A673 (cell line): ENCODE data around the gene SLC24A4. TPM values are rescaled to one million over a fixed set of nuclear protein-coding genes. Genes with fewer than 3 reads are reported as not detected.

Experiments
- BruUV-seq: library from RNA; stranded (reverse); fragments of 400-500 nt; replicated peaks from 2 replicates; lab custom pipeline; 2021; lab: Mats Ljungman, UMichigan
- CTCF ChIA-PET: fragments of 300-600 bp; sonication (Branson Sonifier 250); formaldehyde crosslinking; loops from one replicate; lab custom pipeline; 2022; ENCODE audit warnings: antibody characterized with exemption; lab: Charles Lee
- POLR2A ChIA-PET: fragments of 300-600 bp; sonication (Branson Sonifier 250); formaldehyde crosslinking; loops from one replicate; lab custom pipeline; 2022; ENCODE audit warnings: antibody characterized with exemption; ENCODE audit not compliant: low non-redundant PET; lab: Charles Lee
- DNase-seq: peaks from one replicate; pipeline ENCODE4 v3.0.0-alpha.2; 2015; ENCODE audit warnings: low spot score
- H3K27ac ChIP-seq: fragments of 200-600 bp; sonication (generic); 2 replicates; pipeline ENCODE4 v1.5.1; 2016; ENCODE audit warnings: mixed run types, low read depth, mild to moderate bottlenecking, mixed read lengths, antibody characterized with exemption, low read length; ENCODE audit not compliant: poor library complexity, severe bottlenecking
- H3K27me3 ChIP-seq: fragments of 200-600 bp; sonication (generic); replicated peaks from 2 replicates; pipeline ENCODE4 v1.6.1; 2017; ENCODE audit warnings: mixed run types, low read depth, mild to moderate bottlenecking, mixed read lengths, antibody characterized with exemption, low read length; ENCODE audit not compliant: insufficient read depth, poor library complexity
- H3K36me3 ChIP-seq: fragments of 200-600 bp; sonication (generic); 2 replicates; pipeline ENCODE4 v1.6.1; 2016; ENCODE audit warnings: mixed run types, mild to moderate bottlenecking, mixed read lengths, antibody characterized with exemption, low read length; ENCODE audit not compliant: insufficient read depth, poor library complexity, severe bottlenecking
- H3K4me1 ChIP-seq: fragments of 200-600 bp; sonication (generic); 2 replicates; pipeline ENCODE4 v1.6.1; 2017; ENCODE audit warnings: mixed run types, mild to moderate bottlenecking, mixed read lengths, antibody characterized with exemption, low read length; ENCODE audit not compliant: insufficient read depth, poor library complexity, severe bottlenecking
- H3K4me3 ChIP-seq: fragments of 200-600 bp; sonication (generic); 2 replicates; pipeline ENCODE4 v1.5.1; 2016; ENCODE audit warnings: low read depth, mixed run types, mild to moderate bottlenecking, mixed read lengths, low read length; ENCODE audit not compliant: poor library complexity, severe bottlenecking
- H3K9me3 ChIP-seq: fragments of 200-600 bp; sonication (generic); 2 replicates; pipeline ENCODE4 v1.6.1; 2016; ENCODE audit warnings: mixed run types, low read depth, mild to moderate bottlenecking, mixed read lengths, antibody characterized with exemption, low read length; ENCODE audit not compliant: poor library complexity, severe bottlenecking
- CTCF ChIP-seq: fragments of 300-800, 200-600 bp; sonication (generic); conservative IDR thresholded peaks from 2 replicates; pipeline ENCODE4 v1.5.1; 2017; ENCODE audit warnings: low read depth, mild to moderate bottlenecking, antibody characterized with exemption, low read length, moderate library complexity, mixed read lengths
- EZH2 ChIP-seq: fragments of 200-600 bp; sonication (generic); IDR thresholded peaks from 2 replicates; pipeline ENCODE4 v1.6.1; 2017; ENCODE audit warnings: borderline replicate concordance, low read depth, mild to moderate bottlenecking, mixed read lengths, antibody characterized with exemption, low read length; ENCODE audit not compliant: poor library complexity, severe bottlenecking
- intact Hi-C: fragments of 100-400 bp; cut with micrococcal nuclease; formaldehyde crosslinking; loops from one replicate; pipeline ENCODE4 v1.10.0; 2022; ENCODE audit not compliant: unreplicated experiment
- total RNA-seq: library from RNA; stranded (reverse); gene quantifications from 2 replicates; pipeline ENCODE4 v1.2.3, GENCODE V29; 2021

SLC24A4 gene
- total RNA-seq, 1 experiment from 2014 or later: 0.15 TPM

GRCh38 chr14:92411941-92412340 is 89.0 kb downstream of the SLC24A4 start:
- no peak overlapping the region for H3K27ac ChIP-seq
- no TSS peak for BruUV-seq
- H3K4me3 ChIP-seq: no peak overlapping the region
- intact Hi-C loops: no loop called here
- ChIA-PET CTCF (no interaction called here), POLR2A (no interaction called here)
- TF ChIP-seq EZH2 (no peak), CTCF (no peak)
- no peaks in the 10 kb centered on the region for H3K36me3 ChIP-seq
- no peaks in the 10 kb centered on the region for H3K9me3 ChIP-seq
- no peak for DNase-seq
- peaks cover 32% of the 10 kb centered on the region for H3K27me3 ChIP-seq
- H3K4me1 ChIP-seq: no peaks in the 10 kb centered on the region

GRCh38 chr14:92412912-92413311 is 89.9 kb downstream of the SLC24A4 start:
- ChIA-PET CTCF (no interaction called here), POLR2A (no interaction called here)
- intact Hi-C loops: no loop called here
- TF ChIP-seq CTCF: no peak
- Histone ChIP-seq H3K9me3 (no peaks in the 10 kb centered on the region), H3K36me3 (no peaks in the 10 kb centered on the region), H3K4me1 (no peaks in the 10 kb centered on the region), H3K27me3 (peaks cover 32% of the 10 kb centered on the region), H3K27ac (no peak overlapping the region), H3K4me3 (no peak overlapping the region)
- BruUV-seq: no TSS peak
- DNase-seq: no peak

GRCh38 chr14:92413379-92413778 is 90.4 kb downstream of the SLC24A4 start:
- no peak overlapping the region for H3K4me3 ChIP-seq
- intact Hi-C loops: no loop called here
- no peak overlapping the region for H3K27ac ChIP-seq
- H3K27me3 ChIP-seq: peaks cover 32% of the 10 kb centered on the region
- ChIA-PET CTCF (interaction anchor here (0.5 kb wide), 1 partner anchor 51 kb away, joined by 4 read pairs; no protein-coding TSS in a partner anchor), POLR2A (no interaction called here)
- TF ChIP-seq EZH2: no peak
- TF ChIP-seq CTCF: no peak
- no peaks in the 10 kb centered on the region for H3K9me3 ChIP-seq
- no TSS peak for BruUV-seq
- no peaks in the 10 kb centered on the region for H3K4me1 ChIP-seq
- H3K36me3 ChIP-seq: no peaks in the 10 kb centered on the region
- DNase-seq: no peak
